Pancreas (tissue), 10 donors: ENCODE data around the gene TMEM123. TPM values are rescaled to one million over a fixed set of nuclear protein-coding genes. Genes with fewer than 3 reads are reported as not detected.

Experiments
- ATAC-seq, 4 donors: fragments of 200-7000 bp; cut with Tn5 transposase; one replicate each; pipeline versions ENCODE4 v1.8.0 to v1.9.1; 2020; ENCODE audit warnings: mild to moderate bottlenecking in 4 of 4, moderate library complexity in 4 of 4
- DNase-seq, 6 donors: peaks; one replicate each; pipeline ENCODE4 v3.0.0-alpha.2; 2020
- FAIRE-seq: peaks from 2 replicates; lab custom pipeline; 2012; peaks lifted over from hg19 to GRCh38; lab: Jason Lieb, UNC
- H3K27ac ChIP-seq, 4 donors: fragments of 200-600 bp; sonication (generic); 1 replicate in 3 of 4; 2 replicates in 1 of 4; pipeline versions ENCODE4 v1.5.0 to v1.8.0; 2020
- H3K27me3 ChIP-seq, 4 donors: fragments of 200-600 bp; one replicate each; pipeline ENCODE4 v1.8.0; 2021
- H3K36me3 ChIP-seq, 3 donors: fragments of 200-600 bp; sonication (generic) in 1 of 3; one replicate each; pipeline versions ENCODE4 v1.5.0 to v1.8.0; 2020 to 2021
- H3K4me1 ChIP-seq, 3 donors: fragments of 200-600 bp; one replicate each; pipeline ENCODE4 v1.8.0; 2021
- H3K4me3 ChIP-seq, 4 donors: fragments of 200-600 bp; sonication (generic) in 2 of 4; one replicate each; pipeline versions ENCODE4 v1.5.0 to v1.8.0; 2020 to 2021
- H3K9me3 ChIP-seq, 4 donors: fragments of 200-600 bp; one replicate each; pipeline ENCODE4 v1.8.0; 2021
- CTCF ChIP-seq, 4 donors: fragments of 200-600 bp; sonication (generic) in 3 of 4; IDR thresholded peaks; one replicate each; pipeline versions ENCODE4 v1.5.0 to v1.8.0; 2021; ENCODE audit warnings: antibody characterized with exemption in 4 of 4
- WGBS, 2 donors: extraction: QIAGEN DNeasy Blood & Tissue Kit; methylation state at CpG; one replicate each; pipeline ENCODE4 v1.1.7; 2013; 5-methylcytosine and 5-hydroxymethylcytosine counted together
- intact Hi-C, 3 donors: fragments of 100-400 bp; cut with DNase I; formaldehyde crosslinking; loops; one replicate each; pipeline versions ENCODE4 v1.11.1 to v1.14.2; 2022
- polyA plus RNA-seq, 2 donors: library from polyadenylated mRNA; stranded (reverse); fragments of 200-250 nt; gene quantifications; one replicate each; pipeline ENCODE4 v1.2.3, GENCODE V29; 2013
- total RNA-seq, 6 donors: library from RNA; stranded (reverse); fragmentation: NEBNext Ultra II Directional in 4 of 6; extraction: Animal tissue kit (Norgen Biotek cat#: 25700) in 4 of 6; gene quantifications; one replicate each; pipeline versions ENCODE4 v1.2.1 to v1.2.4, GENCODE V29; 2021 to 2023
- donor health status: healthy with polysubstance abuse.
- donor health status: DM: no; HTN: no; CAD: no; lungs with moderate emphysema.
- donor health status: DM: no; HTN: no; CAD: no.
- donor health status: control.
- donor health status: control.
- donor health status: Bipolar disorder and iron deficiency.
- donor health status: DM: yes; HTN: yes; CAD: no.
- donor health status: DM: no; HTN: no; CAD: no.
- donor health status: DM: no; HTN: no; CAD: no.
- donor health status: DM: yes; HTN: yes; CAD: no.

Gene TMEM123
- total and polyA plus RNA-seq, 8 donors = 18.7 to 122 (median 55.2) TPM

- TF ChIP-seq CTCF (IDR thresholded peaks at IDR 0.05) = no peak
- no peaks in the 10 kb centered on the region for H3K36me3 ChIP-seq
- no peak overlapping the region for H3K4me3 ChIP-seq
- FAIRE-seq (no peak), ATAC-seq (peak in 1 of 4 donors; percentile 43), DNase-seq (no peak)
- WGBS, 2 donors = 88 to 89% methylated on average over 4 of the region's 4 CpGs
- H3K9me3 ChIP-seq = no peaks in the 10 kb centered on the region
- intact Hi-C loops = no loop called here
- no peaks in the 10 kb centered on the region for H3K27me3 ChIP-seq
- no peak overlapping the region for H3K27ac ChIP-seq
- peaks cover 10 to 21% (median 18%) of the 10 kb centered on the region in 3 donors for H3K4me1 ChIP-seq
Measured at GRCh38 chr11:102422817-102423712, 29.5 kb downstream of the TMEM123 start.

- 14 to 18% methylated on average over 3 of the region's 3 CpGs for WGBS, 2 donors
- H3K27ac ChIP-seq = no peak overlapping the region
- FAIRE-seq = no peak
- intact Hi-C loops = no loop called here
- peak; percentile 32 to 66 (median 42) for ATAC-seq
- peaks cover 4 to 15% (median 13%) of the 10 kb centered on the region in 3 donors for H3K4me1 ChIP-seq
- no peak overlapping the region for H3K4me3 ChIP-seq
- H3K36me3 ChIP-seq = no peaks in the 10 kb centered on the region
- no peak for DNase-seq
- H3K27me3 ChIP-seq = no peaks in the 10 kb centered on the region
- no peak for TF ChIP-seq CTCF (IDR thresholded peaks at IDR 0.05)
- no peaks in the 10 kb centered on the region for H3K9me3 ChIP-seq
Measured at GRCh38 chr11:102421261-102421660, 31.3 kb downstream of the TMEM123 start.

GRCh38 chr11:102420547-102420946 lies 32.0 kb downstream of the TMEM123 start:
- Histone ChIP-seq H3K27ac (no peak overlapping the region), H3K36me3 (no peaks in the 10 kb centered on the region), H3K4me3 (no peak overlapping the region), H3K9me3 (no peaks in the 10 kb centered on the region), H3K4me1 (peaks cover 4 to 15% (median 13%) of the 10 kb centered on the region in 3 donors), H3K27me3 (no peaks in the 10 kb centered on the region)
- ATAC-seq (no peak), FAIRE-seq (no peak), DNase-seq (no peak)
- intact Hi-C loops = no loop called here
- WGBS, 2 donors = 69 to 70% methylated on average over 2 of the region's 2 CpGs
- TF ChIP-seq CTCF (IDR thresholded peaks at IDR 0.05) = no peak

- DNase-seq (no peak), FAIRE-seq (no peak), ATAC-seq (no peak)
- Histone ChIP-seq H3K27me3 (no peaks in the 10 kb centered on the region), H3K9me3 (no peaks in the 10 kb centered on the region), H3K4me1 (peaks cover 4 to 15% (median 13%) of the 10 kb centered on the region in 3 donors), H3K27ac (no peak overlapping the region), H3K36me3 (no peaks in the 10 kb centered on the region), H3K4me3 (no peak overlapping the region)
- intact Hi-C loops = no loop called here
- TF ChIP-seq CTCF (IDR thresholded peaks at IDR 0.05) = no peak
- 58 to 64% methylated on average over 3 of the region's 3 CpGs for WGBS, 2 donors
Measured at GRCh38 chr11:102419181-102419580, 33.4 kb downstream of the TMEM123 start.

GRCh38 chr11:102416976-102417375 lies 35.6 kb downstream of the TMEM123 start:
- peaks cover 0 to 15% (median 13%) of the 10 kb centered on the region in 3 donors for H3K4me1 ChIP-seq
- no peaks in the 10 kb centered on the region for H3K27me3 ChIP-seq
- 92 to 96% methylated on average over 2 of the region's 2 CpGs for WGBS, 2 donors
- H3K4me3 ChIP-seq = no peak overlapping the region
- H3K36me3 ChIP-seq = no peaks in the 10 kb centered on the region
- DNase-seq = no peak
- intact Hi-C loops = no loop called here
- no peak for FAIRE-seq
- no peak overlapping the region for H3K27ac ChIP-seq
- no peaks in the 10 kb centered on the region for H3K9me3 ChIP-seq
- TF ChIP-seq CTCF (IDR thresholded peaks at IDR 0.05) = no peak
- ATAC-seq = no peak
